GM10248 (cell line): ENCODE measurements around the gene CLEC7A.

ENCODE experiments used
- CTCF ChIA-PET: fragments of 300-600 bp; sonication (Branson Sonifier 250); formaldehyde crosslinking; extraction: SDS; loops from one replicate; lab custom pipeline; 2021; ENCODE audit warnings: antibody characterized with exemption; lab: Yijun Ruan, JAX
- POLR2A ChIA-PET: fragments of 350-650 bp; sonication (Branson Sonifier 250); formaldehyde crosslinking; extraction: SDS; loops from one replicate; lab custom pipeline; 2020; ENCODE audit warnings: antibody characterized with exemption; lab: Yijun Ruan, JAX
- DNase-seq: peaks from one replicate; pipeline ENCODE4 v3.0.0; 2012; ENCODE audit errors: extremely low spot score
- CTCF ChIP-seq: IDR thresholded peaks from 2 replicates; pipeline ENCODE4 v1.5.1; 2012; ENCODE audit warnings: mild to moderate bottlenecking, low read depth; ENCODE audit errors: extremely low read depth, missing control alignments, control extremely low read depth

The CLEC7A gene

GRCh38 chr12:10115890-10116289 is 14.1 kb downstream of the CLEC7A start:
- CTCF ChIA-PET = interaction anchor here (1.1 kb wide), 1 partner anchor 73 kb away, joined by 4 read pairs; no protein-coding TSS in a partner anchor
- POLR2A ChIA-PET = no interaction called here

GRCh38 chr12:10115311-10115710 is 14.7 kb downstream of the CLEC7A start:
- POLR2A ChIA-PET = no interaction called here
- CTCF ChIA-PET = interaction anchor here (1.1 kb wide), 1 partner anchor 73 kb away, joined by 4 read pairs; no protein-coding TSS in a partner anchor
- no peak for TF ChIP-seq CTCF
- no peak for DNase-seq

More at GRCh38 chr12:10115890-10116289, 14.1 kb downstream of the CLEC7A start:
- no peak for TF ChIP-seq CTCF
- DNase-seq = no peak

- DNase-seq = no peak
- CTCF ChIA-PET = no interaction called here
- TF ChIP-seq CTCF = no peak
- POLR2A ChIA-PET = no interaction called here
Measured at GRCh38 chr12:10113920-10114319, 16.1 kb downstream of the CLEC7A start.

- CTCF ChIA-PET = no interaction called here
- TF ChIP-seq CTCF = no peak
- POLR2A ChIA-PET = no interaction called here
- DNase-seq = no peak
Measured at GRCh38 chr12:10113075-10113474, 16.9 kb downstream of the CLEC7A start.

- ChIA-PET CTCF (no interaction called here), POLR2A (no interaction called here)
- TF ChIP-seq CTCF = no peak
- DNase-seq = no peak
Measured at GRCh38 chr12:10111451-10111850, 18.5 kb downstream of the CLEC7A start.

- ChIA-PET CTCF (no interaction called here), POLR2A (no interaction called here)
- TF ChIP-seq CTCF = no peak
- no peak for DNase-seq
Measured at GRCh38 chr12:10110256-10110844, 19.6 kb downstream of the CLEC7A start.

GRCh38 chr12:10102322-10102721 is 27.7 kb downstream of the CLEC7A start:
- CTCF ChIA-PET = no interaction called here
- POLR2A ChIA-PET = no interaction called here
- no peak for TF ChIP-seq CTCF
- DNase-seq = no peak
